Measurements from ENCODE around the gene CTIF. TPM values are rescaled to one million over a fixed set of nuclear protein-coding genes. Genes with fewer than 3 reads are reported as not detected.

CTIF gene
- total RNA-seq, 1 donor from 2014 or later, result 67.9 TPM

GRCh38 chr18:48756511-48757226, 217.8 kb downstream of the CTIF start:
- Mint-ChIP-seq H3K9me3 (peaks cover 4% of the 10 kb centered on the region), H3K27me3 (ENCODE audit: low read depth) (no peaks in the 10 kb centered on the region), H3K36me3 (peaks cover 29% of the 10 kb centered on the region), H3K4me1 (peaks cover 18% of the 10 kb centered on the region), H3K4me3 (no peak overlapping the region), H3K27ac (no peak overlapping the region)
- no peak for TF ChIP-seq CTCF (IDR thresholded peaks at IDR 0.05; ENCODE audit: unreplicated experiment)
- DNase-seq (ENCODE audit: low spot score in 2 of 2, unreplicated experiment in 2 of 2), result no peak

DNA sequence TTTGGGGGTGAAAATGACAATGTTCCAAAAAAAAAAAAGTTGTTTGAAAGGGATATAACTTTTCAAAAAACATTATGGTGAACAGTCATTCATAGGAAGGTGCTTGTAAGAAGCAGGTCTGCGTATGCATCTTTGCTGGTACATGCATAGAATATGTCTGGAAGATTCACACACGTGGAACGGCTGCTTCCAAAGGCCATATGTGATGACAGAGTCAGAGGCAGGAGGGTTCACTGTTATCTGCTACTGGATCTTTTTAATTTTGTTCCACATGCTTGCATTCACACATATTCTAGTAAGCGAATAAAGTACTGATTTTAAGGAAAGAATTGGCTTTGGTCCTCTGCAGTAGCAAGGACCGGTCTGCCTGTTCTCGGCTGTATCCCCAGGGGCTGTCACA, 218.5 kb downstream of the CTIF start:
- no peak for TF ChIP-seq CTCF (IDR thresholded peaks at IDR 0.05; ENCODE audit: unreplicated experiment)
- Mint-ChIP-seq H3K9me3 (peaks cover 4% of the 10 kb centered on the region), H3K27me3 (ENCODE audit: low read depth) (no peaks in the 10 kb centered on the region)

DNA sequence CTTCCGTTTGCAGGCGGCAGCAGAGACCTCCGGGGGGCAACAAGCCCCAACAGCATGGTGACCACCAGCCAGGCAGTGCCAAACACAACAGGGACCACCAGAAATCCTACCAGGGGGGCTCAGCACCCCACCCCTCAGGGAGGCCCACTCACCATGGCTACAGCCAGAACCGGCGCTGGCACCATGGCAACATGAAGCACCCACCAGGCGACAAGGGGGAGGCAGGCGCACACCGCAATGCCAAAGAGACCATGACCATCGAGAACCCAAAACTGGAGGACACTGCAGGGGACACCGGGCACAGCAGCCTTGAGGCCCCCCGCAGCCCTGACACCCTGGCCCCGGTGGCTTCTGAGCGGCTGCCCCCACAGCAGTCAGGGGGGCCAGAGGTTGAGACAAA, 219.1 kb downstream of the CTIF start:
- H3K9me3 Mint-ChIP-seq, result peaks cover 4% of the 10 kb centered on the region
- H3K4me3 Mint-ChIP-seq, result no peak overlapping the region
- no peaks in the 10 kb centered on the region for H3K27me3 Mint-ChIP-seq (ENCODE audit: low read depth)
- H3K27ac Mint-ChIP-seq, result no peak overlapping the region
- no peak for TF ChIP-seq CTCF (IDR thresholded peaks at IDR 0.05; ENCODE audit: unreplicated experiment)
- no peak for DNase-seq (ENCODE audit: low spot score in 2 of 2, unreplicated experiment in 2 of 2)
- H3K4me1 Mint-ChIP-seq, result peaks cover 10% of the 10 kb centered on the region
- H3K36me3 Mint-ChIP-seq, result peaks cover 38% of the 10 kb centered on the region

More for the DNA sequence above, 218.5 kb downstream of the CTIF start:
- Mint-ChIP-seq H3K36me3 (peaks cover 35% of the 10 kb centered on the region), H3K4me1 (peaks cover 12% of the 10 kb centered on the region), H3K4me3 (no peak overlapping the region), H3K27ac (no peak overlapping the region)
- no peak for DNase-seq (ENCODE audit: low spot score in 2 of 2, unreplicated experiment in 2 of 2)

DNA sequence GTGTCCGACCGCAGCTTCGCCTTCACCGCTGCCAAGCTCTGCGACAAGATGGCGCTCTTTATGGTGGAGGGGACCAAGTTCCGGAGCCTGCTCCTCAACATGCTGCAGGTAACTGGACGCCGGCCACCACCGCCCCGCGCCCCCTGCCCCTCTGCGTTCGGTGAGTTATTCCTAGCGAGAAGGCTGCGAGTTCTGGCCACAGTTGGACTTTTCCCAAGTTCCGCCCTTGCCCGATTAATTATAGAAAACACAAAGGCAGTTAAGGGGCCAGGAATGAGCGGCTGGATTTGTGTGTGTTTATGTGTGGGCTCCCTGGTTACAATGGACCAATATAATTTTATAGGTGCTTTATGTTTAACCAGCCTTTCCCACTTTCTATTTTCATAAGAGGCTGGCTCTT, 222.8 kb downstream of the CTIF start:
- no peak for TF ChIP-seq CTCF (IDR thresholded peaks at IDR 0.05; ENCODE audit: unreplicated experiment)
- H3K9me3 Mint-ChIP-seq, result peaks cover 4% of the 10 kb centered on the region
- peaks cover 38% of the 10 kb centered on the region for H3K36me3 Mint-ChIP-seq
- no peaks in the 10 kb centered on the region for H3K27me3 Mint-ChIP-seq (ENCODE audit: low read depth)
- no peak for DNase-seq (ENCODE audit: low spot score in 2 of 2, unreplicated experiment in 2 of 2)
- H3K4me1 Mint-ChIP-seq, result no peaks in the 10 kb centered on the region
- no peak overlapping the region for H3K4me3 Mint-ChIP-seq
- H3K27ac Mint-ChIP-seq, result no peak overlapping the region

GRCh38 chr18:48762022-48762421, 223.2 kb downstream of the CTIF start:
- TF ChIP-seq CTCF (IDR thresholded peaks at IDR 0.05; ENCODE audit: unreplicated experiment), result no peak
- DNase-seq (ENCODE audit: low spot score in 2 of 2, unreplicated experiment in 2 of 2), result no peak
- H3K27me3 Mint-ChIP-seq (ENCODE audit: low read depth), result no peaks in the 10 kb centered on the region
- H3K36me3 Mint-ChIP-seq, result peaks cover 34% of the 10 kb centered on the region
- H3K4me3 Mint-ChIP-seq, result no peak overlapping the region
- no peak overlapping the region for H3K27ac Mint-ChIP-seq
- peaks cover under 1% of the 10 kb centered on the region for H3K9me3 Mint-ChIP-seq
- H3K4me1 Mint-ChIP-seq, result peaks cover 4% of the 10 kb centered on the region

Data from mesothelial cell of epicardium (in vitro differentiated cells).